HepG2 (cell line): ENCODE results near the gene ANAPC16. TPM values are rescaled to one million over a fixed set of nuclear protein-coding genes. Genes with fewer than 3 reads are reported as not detected.

ENCODE experiments used
- ATAC-seq: fragments of 200-7000 bp; cut with Tn5 transposase; 3 replicates; pipeline ENCODE4 v1.9.1; 2020; ENCODE audit warnings: mild to moderate bottlenecking, moderate library complexity
- BruUV-seq: library from RNA; stranded (reverse); fragments of 400-500 nt; replicated peaks from 2 replicates; lab custom pipeline; 2021; lab: Mats Ljungman, UMichigan
- CTCF ChIA-PET: fragments of 300-600 bp; formaldehyde crosslinking; extraction: SDS; loops from one replicate; lab custom pipeline; 2021; ENCODE audit warnings: low total read pairs, inconsistent platforms, low intra/inter-chr PET ratio; lab: Yijun Ruan, JAX
- POLR2A ChIA-PET: fragments of 350-600 bp; sonication (Branson Sonifier 250); formaldehyde crosslinking; loops from one replicate; lab custom pipeline; 2020; ENCODE audit warnings: antibody characterized with exemption, inconsistent platforms; lab: Yijun Ruan, JAX
- DNase-seq: peaks from one replicate; pipeline ENCODE4 v3.0.0-alpha.2; 2015; ENCODE audit warnings: low spot score
- FAIRE-seq: peaks from 3 replicates; lab custom pipeline; 2011; peaks lifted over from hg19 to GRCh38; lab: Jason Lieb, UNC
- H2AFZ ChIP-seq: one replicate; pipeline ENCODE4 v1.6.1; 2011; ENCODE audit warnings: low read length, inconsistent platforms
- H3K27ac ChIP-seq: fragments of 300-600 bp; 3 replicates; pipeline ENCODE4 v1.8.0; 2011; ENCODE audit warnings: mixed run types, mild to moderate bottlenecking, mixed read lengths, low read length, inconsistent platforms; ENCODE audit not compliant: insufficient read depth; ENCODE audit errors: extremely low read length
- H3K27me3 ChIP-seq, 2 experiments: fragments of 200-600 bp in 1 of 2; 2 replicates in 1 of 2; 3 replicates in 1 of 2; pipeline versions ENCODE4 v1.6.0 to v1.8.0; 2011; ENCODE audit warnings: low read length in 2 of 2, mild to moderate bottlenecking in 2 of 2, moderate library complexity in 2 of 2, inconsistent platforms in 1 of 2; ENCODE audit not compliant: insufficient read depth in 2 of 2, control insufficient read depth in 1 of 2
- H3K36me3 ChIP-seq, 2 experiments: fragments of 200-600 bp in 1 of 2; replicated peaks in 1 of 2; 2 replicates in 1 of 2; 3 replicates in 1 of 2; pipeline versions ENCODE4 v1.5.1 to v1.8.0; 2011; ENCODE audit warnings: low read length in 2 of 2, inconsistent platforms in 1 of 2; ENCODE audit not compliant: insufficient read depth in 2 of 2, control insufficient read depth in 1 of 2
- H3K4me1 ChIP-seq: 2 replicates; pipeline ENCODE4 v1.5.1; 2012; ENCODE audit warnings: low read length, inconsistent platforms; ENCODE audit not compliant: insufficient read depth
- H3K4me2 ChIP-seq: 2 replicates; pipeline ENCODE4 v1.6.0; 2011; ENCODE audit warnings: low read depth, low read length, inconsistent platforms
- H3K4me3 ChIP-seq, 3 experiments: fragments of 200-600 bp in 1 of 3; sonication (generic), shearing (Covaris generic) in 1 of 3; replicated peaks in 1 of 3; 2 replicates each; pipeline ENCODE4 v1.5.1; 2011 to 2016; ENCODE audit warnings: low read length in 3 of 3, inconsistent platforms in 2 of 3, low read depth in 2 of 3, mild to moderate bottlenecking in 2 of 3, control low read depth in 1 of 3, mixed read lengths in 1 of 3; ENCODE audit not compliant: insufficient read depth in 1 of 3
- H3K79me2 ChIP-seq: one replicate; pipeline ENCODE4 v1.6.1; 2011; ENCODE audit warnings: low read length, inconsistent platforms; ENCODE audit not compliant: insufficient read depth
- H3K9ac ChIP-seq: 2 replicates; pipeline ENCODE4 v1.6.0; 2011; ENCODE audit warnings: mild to moderate bottlenecking, low read depth, low read length, inconsistent platforms; ENCODE audit not compliant: insufficient read depth
- H3K9me3 ChIP-seq: 2 replicates; pipeline ENCODE4 v1.5.1; 2012; ENCODE audit warnings: mild to moderate bottlenecking, low read length
- H4K20me1 ChIP-seq: 2 replicates; pipeline ENCODE4 v1.6.0; 2011; ENCODE audit warnings: inconsistent platforms, mild to moderate bottlenecking, low read length, moderate library complexity; ENCODE audit not compliant: insufficient read depth
- FOSL2 ChIP-seq: sonication (generic); formaldehyde crosslinking; IDR thresholded peaks from 2 replicates; pipeline ENCODE4 v1.4.0; 2020; ENCODE audit warnings: missing genetic modification reagents
- FOXJ3 ChIP-seq: sonication (generic); formaldehyde crosslinking; IDR thresholded peaks from 2 replicates; pipeline ENCODE4 v1.4.0; 2020; ENCODE audit warnings: missing genetic modification reagents, mild to moderate bottlenecking, borderline replicate concordance
- GATAD1 ChIP-seq: IDR thresholded peaks from 2 replicates; pipeline ENCODE4 v1.6.1; 2016; ENCODE audit warnings: missing genetic modification reagents, missing compliant biosample characterization
- HIVEP1 ChIP-seq: sonication (generic); formaldehyde crosslinking; IDR thresholded peaks from 2 replicates; pipeline ENCODE4 v1.4.0; 2020; ENCODE audit warnings: mild to moderate bottlenecking, missing genetic modification reagents
- KAT8 ChIP-seq: IDR thresholded peaks from 2 replicates; pipeline ENCODE4 v1.6.1; 2016; ENCODE audit warnings: missing genetic modification reagents, missing compliant biosample characterization
- NCOR1 ChIP-seq: fragments of 200-600 bp; sonication (generic); IDR thresholded peaks from 2 replicates; pipeline ENCODE4 v1.7.0; 2017; ENCODE audit warnings: antibody characterized with exemption, low read length, borderline replicate concordance
- THAP7 ChIP-seq: sonication (generic); formaldehyde crosslinking; IDR thresholded peaks from 2 replicates; pipeline ENCODE4 v1.8.1; 2023; ENCODE audit warnings: mild to moderate bottlenecking, missing genetic modification reagents
- ZHX1 ChIP-seq: sonication (generic); formaldehyde crosslinking; IDR thresholded peaks from 2 replicates; pipeline ENCODE4 v1.8.1; 2022; ENCODE audit warnings: low read depth, mild to moderate bottlenecking, missing genetic modification reagents
- ZNF33B ChIP-seq: sonication (generic); formaldehyde crosslinking; IDR thresholded peaks from 2 replicates; pipeline ENCODE4 v1.5.1; 2020; ENCODE audit warnings: mild to moderate bottlenecking, missing genetic modification reagents
- ZNF644 ChIP-seq: IDR thresholded peaks from 2 replicates; pipeline ENCODE4 v1.6.1; 2016; ENCODE audit warnings: low read depth
- ZNF646 ChIP-seq: sonication (generic); formaldehyde crosslinking; IDR thresholded peaks from 2 replicates; pipeline ENCODE4 v1.9.0; 2021; ENCODE audit warnings: mild to moderate bottlenecking, missing genetic modification reagents
- WGBS: methylation state at CpG from one replicate; pipeline ENCODE4 v1.1.6; 2017; ENCODE audit warnings: low lambda C conversion rate; 5-methylcytosine and 5-hydroxymethylcytosine counted together
- in situ Hi-C: cut with HindIII; loops from 2 replicates; pipeline ENCODE4 v1.10.0; 2017; ENCODE audit warnings: low pct_unique_long_range_greater_than_20kb; ENCODE audit not compliant: extremely low pct_ligation_motif_present
- intact Hi-C: fragments of 100-400 bp; cut with micrococcal nuclease; formaldehyde crosslinking; loops from one replicate; pipeline ENCODE4 v1.10.0; 2022; ENCODE audit not compliant: unreplicated experiment
- polyA plus RNA-seq, 8 experiments: library from polyadenylated mRNA; depleted of rRNA in 3 of 8; stranded (reverse) in 7 of 8; unstranded in 1 of 8; fragments of >200 nt; fragmentation: Illumina TruSeq in 4 of 8; extraction: Trizol in 4 of 8; gene quantifications; 2 replicates each; pipeline versions ENCODE4 v1.2.1 to v1.2.3, GENCODE V29; 2011 to 2016; ENCODE audit warnings: low read depth in 4 of 8, missing spikeins in 1 of 8, mixed read lengths in 1 of 8; ENCODE audit not compliant: insufficient read depth in 1 of 8
- total RNA-seq, 5 experiments: library from RNA; depleted of rRNA; stranded (reverse); fragments of >200 nt; fragmentation: Illumina TruSeq; extraction: Trizol; gene quantifications; 2 replicates each; pipeline ENCODE4 v1.2.3, GENCODE V29; 2016; ENCODE audit warnings: low read depth in 1 of 5
- TF ChIP-seq, protein P1 (sequence below): sonication (generic); formaldehyde crosslinking; IDR thresholded peaks from 2 replicates; pipeline ENCODE4 v1.5.1; 2020; ENCODE audit warnings: mild to moderate bottlenecking, missing genetic modification reagents, moderate library complexity

Gene ANAPC16
- total and polyA plus RNA-seq, 2 of the 13 experiments (the other 11 are each of a cell fraction or from before 2014, with no cell fraction given): 74.8 to 89.4 TPM

GRCh38 chr10:72227826-72228225 lies 12.0 kb downstream of the ANAPC16 start (continued):
- TF ChIP-seq KAT8 (CRISPR knock-in tag): no peak

DNA sequence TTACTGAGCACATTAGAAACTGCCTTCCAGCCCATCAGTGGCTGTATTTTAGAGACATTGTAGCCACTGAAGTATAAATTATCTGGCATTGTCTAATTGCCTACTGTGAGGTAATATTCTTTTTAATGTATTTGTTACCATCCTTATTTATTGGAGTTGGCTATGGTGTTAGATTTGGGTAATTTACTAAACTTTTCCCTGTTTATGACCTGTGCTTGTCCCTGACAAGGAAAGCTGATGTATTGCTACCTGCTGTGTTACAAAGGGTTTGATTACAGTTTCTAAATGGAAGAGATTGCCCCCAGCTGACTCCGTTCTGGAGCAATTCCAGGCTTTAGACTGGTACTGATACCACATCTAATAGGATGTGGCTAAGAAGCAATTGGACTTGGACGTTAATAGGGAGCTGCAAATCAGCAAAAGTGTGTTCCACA lies 12.5 kb downstream of the ANAPC16 start:
- H3K4me2 ChIP-seq: no peak overlapping the region
- H3K27ac ChIP-seq: no peak overlapping the region
- ChIA-PET CTCF (no interaction called here), POLR2A (interaction anchor here (1.1 to 1.7 kb wide), 2 partner anchors 9 to 45 kb away, joined by 3 to 4 read pairs; partner anchors contain the start of gene DDIT4)
- intact Hi-C loops (loop anchor here (10.0 kb wide), 2 partner anchors 96 to 104 kb away; no protein-coding TSS in a partner anchor), in situ Hi-C loops (no loop called here)
- BruUV-seq: no TSS peak
- WGBS: 96% methylated on average over 2 of the region's 2 CpGs
- H3K9ac ChIP-seq: no peak overlapping the region
- no peaks in the 10 kb centered on the region for H3K9me3 ChIP-seq
- H3K79me2 ChIP-seq: peaks cover 25% of the 10 kb centered on the region
- H3K27me3 ChIP-seq: no peaks in the 10 kb centered on the region
- H4K20me1 ChIP-seq: no peaks in the 10 kb centered on the region
- no peak for DNase-seq
- ATAC-seq: no peak
- no peak for FAIRE-seq
- H3K4me1 ChIP-seq: peaks cover 14% of the 10 kb centered on the region; the same call in 1 of the 2 replicates
- no peak overlapping the region for H3K4me3 ChIP-seq
- H3K36me3 ChIP-seq: peaks cover 11 to 28% of the 10 kb centered on the region in 2 experiments; a peak in 4 of 5 replicates
- no peak overlapping the region for H2AFZ ChIP-seq
- no peak for TF ChIP-seq THAP7 (CRISPR knock-in tag)
- no peak for TF ChIP-seq ZNF644
- TF ChIP-seq ZNF33B (CRISPR knock-in tag): no peak
- TF ChIP-seq, protein P1, sequence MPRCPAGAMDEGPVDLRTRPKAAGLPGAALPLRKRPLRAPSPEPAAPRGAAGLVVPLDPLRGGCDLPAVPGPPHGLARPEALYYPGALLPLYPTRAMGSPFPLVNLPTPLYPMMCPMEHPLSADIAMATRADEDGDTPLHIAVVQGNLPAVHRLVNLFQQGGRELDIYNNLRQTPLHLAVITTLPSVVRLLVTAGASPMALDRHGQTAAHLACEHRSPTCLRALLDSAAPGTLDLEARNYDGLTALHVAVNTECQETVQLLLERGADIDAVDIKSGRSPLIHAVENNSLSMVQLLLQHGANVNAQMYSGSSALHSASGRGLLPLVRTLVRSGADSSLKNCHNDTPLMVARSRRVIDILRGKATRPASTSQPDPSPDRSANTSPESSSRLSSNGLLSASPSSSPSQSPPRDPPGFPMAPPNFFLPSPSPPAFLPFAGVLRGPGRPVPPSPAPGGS: no peak
- no peak for TF ChIP-seq FOSL2 (CRISPR knock-in tag)
- TF ChIP-seq GATAD1 (CRISPR knock-in tag): no peak
- no peak for TF ChIP-seq NCOR1
- TF ChIP-seq ZHX1 (CRISPR knock-in tag): no peak
- TF ChIP-seq ZNF646 (CRISPR knock-in tag): no peak
- no peak for TF ChIP-seq FOXJ3 (CRISPR knock-in tag)
- TF ChIP-seq HIVEP1 (CRISPR knock-in tag): no peak
